Measurements from ENCODE around the gene TMEM50A. TPM values are rescaled to one million over a fixed set of nuclear protein-coding genes. Genes with fewer than 3 reads are reported as not detected.
A peak's percentile ranks its signal among the peaks of the same experiment; 100 is the strongest.

The TMEM50A gene
- total and polyA plus RNA-seq, 2 of the 13 experiments (the other 11 are each of a cell fraction or from before 2014, with no cell fraction given): 51.2 to 61.2 TPM

DNA sequence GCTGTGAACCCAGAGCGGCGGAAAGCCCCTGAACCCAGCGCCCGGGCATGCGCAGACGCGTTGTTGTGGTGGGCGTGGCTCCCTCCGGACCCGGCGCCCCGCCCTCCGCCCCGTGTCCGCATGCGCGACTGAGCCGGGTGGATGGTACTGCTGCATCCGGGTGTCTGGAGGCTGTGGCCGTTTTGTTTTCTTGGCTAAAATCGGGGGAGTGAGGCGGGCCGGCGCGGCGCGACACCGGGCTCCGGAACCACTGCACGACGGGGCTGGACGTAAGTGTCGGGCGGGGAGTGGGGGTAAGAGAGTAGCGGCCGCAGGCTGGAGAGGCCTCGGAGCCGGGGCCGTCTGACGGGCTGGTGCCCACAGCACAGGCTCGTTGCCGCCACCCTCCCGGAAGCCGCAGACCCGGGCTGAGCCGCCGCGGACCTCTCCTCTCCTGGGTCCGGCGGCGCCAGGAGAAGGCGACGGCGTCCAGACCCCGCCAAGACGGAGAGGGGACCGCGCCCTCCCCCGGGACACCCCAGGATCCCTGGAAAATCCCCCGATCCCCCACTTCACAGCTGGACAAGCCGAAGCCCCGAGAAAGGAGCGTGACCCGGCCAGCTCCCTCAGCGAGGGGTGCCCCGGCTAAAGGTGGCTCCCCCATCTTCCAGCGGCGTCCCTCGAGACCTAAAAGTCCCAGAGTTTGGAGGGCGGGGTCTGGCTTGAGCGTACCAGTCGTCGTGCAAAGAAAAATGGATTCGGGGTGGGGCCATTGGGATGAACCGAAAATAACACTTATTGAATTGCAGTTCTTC is at the start of gene TMEM50A (continued):
- TF ChIP-seq, protein P1, sequence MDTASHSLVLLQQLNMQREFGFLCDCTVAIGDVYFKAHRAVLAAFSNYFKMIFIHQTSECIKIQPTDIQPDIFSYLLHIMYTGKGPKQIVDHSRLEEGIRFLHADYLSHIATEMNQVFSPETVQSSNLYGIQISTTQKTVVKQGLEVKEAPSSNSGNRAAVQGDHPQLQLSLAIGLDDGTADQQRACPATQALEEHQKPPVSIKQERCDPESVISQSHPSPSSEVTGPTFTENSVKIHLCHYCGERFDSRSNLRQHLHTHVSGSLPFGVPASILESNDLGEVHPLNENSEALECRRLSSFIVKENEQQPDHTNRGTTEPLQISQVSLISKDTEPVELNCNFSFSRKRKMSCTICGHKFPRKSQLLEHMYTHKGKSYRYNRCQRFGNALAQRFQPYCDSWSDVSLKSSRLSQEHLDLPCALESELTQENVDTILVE (CRISPR knock-in tag; IDR thresholded peaks at IDR 0.05): peak; percentile 61; the same call in 1 of the 2 replicates
- TF ChIP-seq, protein P2, sequence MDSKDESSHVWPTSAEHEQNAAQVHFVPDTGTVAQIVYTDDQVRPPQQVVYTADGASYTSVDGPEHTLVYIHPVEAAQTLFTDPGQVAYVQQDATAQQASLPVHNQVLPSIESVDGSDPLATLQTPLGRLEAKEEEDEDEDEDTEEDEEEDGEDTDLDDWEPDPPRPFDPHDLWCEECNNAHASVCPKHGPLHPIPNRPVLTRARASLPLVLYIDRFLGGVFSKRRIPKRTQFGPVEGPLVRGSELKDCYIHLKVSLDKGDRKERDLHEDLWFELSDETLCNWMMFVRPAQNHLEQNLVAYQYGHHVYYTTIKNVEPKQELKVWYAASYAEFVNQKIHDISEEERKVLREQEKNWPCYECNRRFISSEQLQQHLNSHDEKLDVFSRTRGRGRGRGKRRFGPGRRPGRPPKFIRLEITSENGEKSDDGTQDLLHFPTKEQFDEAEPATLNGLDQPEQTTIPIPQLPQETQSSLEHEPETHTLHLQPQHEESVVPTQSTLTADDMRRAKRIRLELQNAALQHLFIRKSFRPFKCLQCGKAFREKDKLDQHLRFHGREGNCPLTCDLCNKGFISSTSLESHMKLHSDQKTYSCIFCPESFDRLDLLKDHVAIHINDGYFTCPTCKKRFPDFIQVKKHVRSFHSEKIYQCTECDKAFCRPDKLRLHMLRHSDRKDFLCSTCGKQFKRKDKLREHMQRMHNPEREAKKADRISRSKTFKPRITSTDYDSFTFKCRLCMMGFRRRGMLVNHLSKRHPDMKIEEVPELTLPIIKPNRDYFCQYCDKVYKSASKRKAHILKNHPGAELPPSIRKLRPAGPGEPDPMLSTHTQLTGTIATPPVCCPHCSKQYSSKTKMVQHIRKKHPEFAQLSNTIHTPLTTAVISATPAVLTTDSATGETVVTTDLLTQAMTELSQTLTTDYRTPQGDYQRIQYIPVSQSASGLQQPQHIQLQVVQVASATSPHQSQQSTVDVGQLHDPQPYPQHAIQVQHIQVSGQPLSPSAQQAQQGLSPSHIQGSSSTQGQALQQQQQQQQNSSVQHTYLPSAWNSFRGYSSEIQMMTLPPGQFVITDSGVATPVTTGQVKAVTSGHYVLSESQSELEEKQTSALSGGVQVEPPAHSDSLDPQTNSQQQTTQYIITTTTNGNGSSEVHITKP (CRISPR knock-in tag; IDR thresholded peaks at IDR 0.05; ENCODE audit: low read depth): no peak
- TF ChIP-seq ASH2L (IDR thresholded peaks at IDR 0.05; ENCODE audit: insufficient read length, low read depth, low read length): peak; percentile 80
- no peak for TF ChIP-seq MXI1 (IDR thresholded peaks at IDR 0.05; ENCODE audit: borderline replicate concordance, low read depth, low read length)
- TF ChIP-seq MIER2 (CRISPR knock-in tag; IDR thresholded peaks at IDR 0.05): no peak
- no peak for TF ChIP-seq RAD51 (IDR thresholded peaks at IDR 0.05; ENCODE audit: borderline replicate concordance)
- TF ChIP-seq, protein P3, sequence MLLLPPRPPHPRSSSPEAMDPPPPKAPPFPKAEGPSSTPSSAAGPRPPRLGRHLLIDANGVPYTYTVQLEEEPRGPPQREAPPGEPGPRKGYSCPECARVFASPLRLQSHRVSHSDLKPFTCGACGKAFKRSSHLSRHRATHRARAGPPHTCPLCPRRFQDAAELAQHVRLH (CRISPR knock-in tag; IDR thresholded peaks at IDR 0.05; ENCODE audit: borderline replicate concordance, low read depth): peak; percentile 46; the same call in 1 of the 2 replicates
- 0 out of 4 replicates have a peak, but pooled peaks of 1 of the 2 experiments have one; percentile 18 for TF ChIP-seq KLF16 (CRISPR knock-in tag; IDR thresholded peaks at IDR 0.05)
- TF ChIP-seq ZSCAN30 (CRISPR knock-in tag; IDR thresholded peaks at IDR 0.05): no peak
- peak; percentile 73 for TF ChIP-seq HNRNPLL (IDR thresholded peaks at IDR 0.05; ENCODE audit: low read depth, low read length, poor library complexity, severe bottlenecking)
- no peak for TF ChIP-seq ZSCAN9 (CRISPR knock-in tag; IDR thresholded peaks at IDR 0.05; ENCODE audit: borderline replicate concordance)
- no peak for TF ChIP-seq NFE2 (CRISPR knock-in tag; IDR thresholded peaks at IDR 0.05)
- TF ChIP-seq ETS1 (CRISPR knock-in tag; IDR thresholded peaks at IDR 0.05): no peak
- TF ChIP-seq ZNF678 (CRISPR knock-in tag; IDR thresholded peaks at IDR 0.05): no peak
- TF ChIP-seq SSRP1 (CRISPR knock-in tag; IDR thresholded peaks at IDR 0.05): no peak
- TF ChIP-seq NR2F2 (IDR thresholded peaks at IDR 0.05; ENCODE audit: borderline replicate concordance, low read depth): no peak
- TF ChIP-seq ZNF329 (CRISPR knock-in tag; IDR thresholded peaks at IDR 0.05; ENCODE audit: low read depth): no peak
- no peak for TF ChIP-seq U2AF2 (IDR thresholded peaks at IDR 0.05; ENCODE audit: low read depth, low read length)
- no peak for TF ChIP-seq SATB2 (CRISPR knock-in tag; IDR thresholded peaks at IDR 0.05)
- TF ChIP-seq STAT5B (CRISPR knock-in tag; IDR thresholded peaks at IDR 0.05): no peak
- TF ChIP-seq HNRNPH1 (optimal IDR thresholded peaks at IDR 0.05; ENCODE audit: low read depth, low read length): no peak
- no peak for TF ChIP-seq CBX1 (IDR thresholded peaks at IDR 0.05; ENCODE audit: low read depth)
- no peak for TF ChIP-seq THAP8 (CRISPR knock-in tag; IDR thresholded peaks at IDR 0.05; ENCODE audit: borderline replicate concordance)
